GM23338 (cell line): ENCODE data around the gene GFOD1.

Source experiments
- CREB1 ChIP-seq: fragments of 250-450 bp; sonication (Bioruptor Pico); IDR thresholded peaks from 2 replicates; pipeline ENCODE4 v1.5.0; 2020; ENCODE audit warnings: low read depth, mild to moderate bottlenecking, moderate library complexity
- CTCF ChIP-seq, 2 experiments: fragments of 200-600 bp in 1 of 2; sonication (generic) in 1 of 2; conservative IDR thresholded peaks; 2 replicates each; pipeline versions ENCODE4 v1.5.1 to v1.6.1; 2016 to 2017; ENCODE audit warnings: antibody characterized with exemption in 2 of 2, low read depth in 2 of 2, mild to moderate bottlenecking in 2 of 2, moderate library complexity in 1 of 2
- EZH2 ChIP-seq: fragments of 200-600 bp; sonication (generic); IDR thresholded peaks from one replicate; pipeline ENCODE4 v1.8.0; 2017; ENCODE audit warnings: antibody characterized with exemption, mild to moderate bottlenecking, low read depth; ENCODE audit not compliant: unreplicated experiment
- EZH2phosphoT487 ChIP-seq: fragments of 200-600 bp; sonication (generic); IDR thresholded peaks from one replicate; pipeline ENCODE4 v1.8.1; 2018; ENCODE audit warnings: antibody characterized with exemption; ENCODE audit not compliant: unreplicated experiment
- JUNB ChIP-seq: IDR thresholded peaks from one replicate; pipeline ENCODE4 v1.6.1; 2016; ENCODE audit warnings: antibody characterized with exemption; ENCODE audit not compliant: unreplicated experiment
- POLR2AphosphoS5 ChIP-seq: IDR thresholded peaks from 2 replicates; pipeline ENCODE4 v1.6.1; 2016; ENCODE audit warnings: antibody characterized with exemption, low read depth
- STAT1 ChIP-seq: IDR thresholded peaks from one replicate; pipeline ENCODE4 v1.6.1; 2016; ENCODE audit warnings: antibody characterized with exemption; ENCODE audit not compliant: unreplicated experiment
- ZNF114 ChIP-seq: fragments of 250-450 bp; sonication (Bioruptor Pico); IDR thresholded peaks from 2 replicates; pipeline ENCODE4 v1.5.0; 2020; ENCODE audit warnings: mild to moderate bottlenecking, moderate library complexity
- ZNF331 ChIP-seq: fragments of 250-450 bp; sonication (Bioruptor Pico); IDR thresholded peaks from 2 replicates; pipeline ENCODE4 v1.5.0; 2020; ENCODE audit warnings: low read depth, mild to moderate bottlenecking, moderate library complexity
- TF ChIP-seq, protein P1 (sequence below): IDR thresholded peaks from one replicate; pipeline ENCODE4 v1.6.1; 2018; ENCODE audit warnings: antibody characterized with exemption; ENCODE audit not compliant: unreplicated experiment

DNA sequence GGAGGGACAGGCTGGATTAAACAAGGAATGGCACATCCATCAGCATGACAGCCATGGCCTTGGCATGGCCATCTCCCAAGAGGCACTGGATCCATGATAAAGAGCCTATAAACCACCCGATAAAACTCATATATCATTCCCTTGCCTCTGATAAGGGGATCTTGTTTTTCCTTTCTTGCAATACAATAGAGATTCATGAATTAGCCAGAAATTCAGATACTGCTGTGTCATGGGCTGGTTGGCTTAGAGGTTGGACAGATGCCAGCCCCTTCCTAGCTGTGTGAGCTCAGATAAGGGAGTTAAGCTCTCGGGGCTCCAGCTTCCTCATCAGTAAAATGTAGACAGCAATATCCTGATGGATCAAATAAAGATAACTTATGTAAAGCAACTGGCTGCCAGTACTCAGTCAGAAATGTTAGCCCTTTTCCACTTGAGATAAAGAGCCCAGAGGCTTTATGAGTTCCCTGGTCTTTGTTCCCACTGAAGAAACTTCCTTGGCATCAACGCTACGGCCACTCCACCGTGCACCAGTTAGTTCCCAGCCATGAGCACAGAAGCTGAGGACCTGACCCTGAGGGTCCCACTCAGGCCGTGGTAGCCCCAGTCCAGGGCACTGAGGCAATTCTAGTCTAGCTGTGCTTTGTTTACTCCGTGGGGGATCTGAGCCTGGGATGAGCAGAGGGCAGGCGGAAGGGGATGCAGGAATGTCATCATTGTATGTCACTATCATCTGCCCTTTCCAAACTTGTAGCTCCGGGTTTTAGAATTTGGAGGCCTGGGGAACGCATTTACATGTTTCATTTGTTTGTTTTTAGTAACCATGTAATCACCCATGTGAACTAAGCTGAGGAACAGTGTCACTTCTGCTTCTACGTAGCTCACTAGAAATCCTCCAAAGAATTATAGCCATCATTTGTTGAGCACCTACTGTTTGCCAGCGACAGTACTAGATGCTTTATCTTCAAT is 91.8 kb downstream of the GFOD1 start:
- TF ChIP-seq CTCF (conservative IDR thresholded peaks at IDR 0.05; ENCODE audit: low read depth in 2 of 2) (no peak), EZH2phosphoT487 (no peak), CREB1 (CRISPR knock-in tag) (no peak), EZH2 (no peak), POLR2AphosphoS5 (no peak), ZNF331 (CRISPR knock-in tag) (no peak), JUNB (no peak), STAT1 (no peak), ZNF114 (no peak)
- TF ChIP-seq, protein P1, sequence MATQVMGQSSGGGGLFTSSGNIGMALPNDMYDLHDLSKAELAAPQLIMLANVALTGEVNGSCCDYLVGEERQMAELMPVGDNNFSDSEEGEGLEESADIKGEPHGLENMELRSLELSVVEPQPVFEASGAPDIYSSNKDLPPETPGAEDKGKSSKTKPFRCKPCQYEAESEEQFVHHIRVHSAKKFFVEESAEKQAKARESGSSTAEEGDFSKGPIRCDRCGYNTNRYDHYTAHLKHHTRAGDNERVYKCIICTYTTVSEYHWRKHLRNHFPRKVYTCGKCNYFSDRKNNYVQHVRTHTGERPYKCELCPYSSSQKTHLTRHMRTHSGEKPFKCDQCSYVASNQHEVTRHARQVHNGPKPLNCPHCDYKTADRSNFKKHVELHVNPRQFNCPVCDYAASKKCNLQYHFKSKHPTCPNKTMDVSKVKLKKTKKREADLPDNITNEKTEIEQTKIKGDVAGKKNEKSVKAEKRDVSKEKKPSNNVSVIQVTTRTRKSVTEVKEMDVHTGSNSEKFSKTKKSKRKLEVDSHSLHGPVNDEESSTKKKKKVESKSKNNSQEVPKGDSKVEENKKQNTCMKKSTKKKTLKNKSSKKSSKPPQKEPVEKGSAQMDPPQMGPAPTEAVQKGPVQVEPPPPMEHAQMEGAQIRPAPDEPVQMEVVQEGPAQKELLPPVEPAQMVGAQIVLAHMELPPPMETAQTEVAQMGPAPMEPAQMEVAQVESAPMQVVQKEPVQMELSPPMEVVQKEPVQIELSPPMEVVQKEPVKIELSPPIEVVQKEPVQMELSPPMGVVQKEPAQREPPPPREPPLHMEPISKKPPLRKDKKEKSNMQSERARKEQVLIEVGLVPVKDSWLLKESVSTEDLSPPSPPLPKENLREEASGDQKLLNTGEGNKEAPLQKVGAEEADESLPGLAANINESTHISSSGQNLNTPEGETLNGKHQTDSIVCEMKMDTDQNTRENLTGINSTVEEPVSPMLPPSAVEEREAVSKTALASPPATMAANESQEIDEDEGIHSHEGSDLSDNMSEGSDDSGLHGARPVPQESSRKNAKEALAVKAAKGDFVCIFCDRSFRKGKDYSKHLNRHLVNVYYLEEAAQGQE = no peak
